LNCaP clone FGC (cell line): Measurements from ENCODE around the gene KRTAP19-6.

Source experiments
- DNase-seq: peaks from one replicate; pipeline ENCODE4 v3.0.0-alpha.2; 2011; ENCODE audit warnings: low read depth
- H3K4me3 ChIP-seq: 2 replicates; pipeline ENCODE4 v1.5.1; 2011; ENCODE audit warnings: mild to moderate bottlenecking, low read depth, low read length, control low read depth
- CTCF ChIP-seq: IDR thresholded peaks from 2 replicates; pipeline ENCODE4 v1.5.1; 2012; ENCODE audit warnings: mild to moderate bottlenecking; ENCODE audit not compliant: control insufficient read depth, insufficient read depth; ENCODE audit errors: extremely low read depth

KRTAP19-6 gene

GRCh38 chr21:30541764-30542163, at the start of gene KRTAP19-6:
KRTAP19-6 (minus strand) TSS chr21:30541864; CDS start chr21:30541833, 31 bp downstream.
- H3K4me3 ChIP-seq = no peak within 1 kb of the TSS
- DNase-seq = no peak
- no peak for TF ChIP-seq CTCF

GRCh38 chr21:30590297-30590696, 48.6 kb upstream of the KRTAP19-6 start, which contains the start of gene KRTAP22-2:
KRTAP22-2 (minus strand) TSS chr21:30590397.
- TF ChIP-seq CTCF = no peak
- DNase-seq = no peak
- no peak within 1 kb of the TSS for H3K4me3 ChIP-seq

GRCh38 chr21:30582870-30583269, 41.2 kb upstream of the KRTAP19-6 start:
- no peak for DNase-seq
- no peak overlapping the region for H3K4me3 ChIP-seq
- no peak for TF ChIP-seq CTCF

- no peak overlapping the region for H3K4me3 ChIP-seq
- DNase-seq = peak; percentile 96
- TF ChIP-seq CTCF = no peak
Observed at GRCh38 chr21:30580132-30580531, 38.5 kb upstream of the KRTAP19-6 start.

GRCh38 chr21:30579346-30579745, 37.7 kb upstream of the KRTAP19-6 start:
- no peak for TF ChIP-seq CTCF
- no peak overlapping the region for H3K4me3 ChIP-seq
- no peak for DNase-seq

GRCh38 chr21:30577766-30578165, 36.1 kb upstream of the KRTAP19-6 start:
- TF ChIP-seq CTCF = no peak
- no peak for DNase-seq
- no peak overlapping the region for H3K4me3 ChIP-seq

GRCh38 chr21:30567617-30568016, 26.0 kb upstream of the KRTAP19-6 start:
- H3K4me3 ChIP-seq = no peak overlapping the region
- DNase-seq = peak; percentile 52
- no peak for TF ChIP-seq CTCF
